GM13977 (cell line): ENCODE results near the gene DBP.

ENCODE experiments used
- DNase-seq: peaks from one replicate; pipeline ENCODE4 v3.0.0; 2012; ENCODE audit warnings: low spot score
- in situ Hi-C: fragments of 300-500 bp; cut with MboI; formaldehyde crosslinking; loops from one replicate; pipeline ENCODE4 v1.12.0; 2022; ENCODE audit warnings: low sequenced_read_pairs, low pct_unique_long_range_greater_than_20kb, mixed read lengths, inconsistent platforms; ENCODE audit not compliant: unreplicated experiment
- TF ChIP-seq, protein P1 (sequence below): IDR thresholded peaks from 2 replicates; pipeline ENCODE4 v1.5.1; 2012; ENCODE audit warnings: mild to moderate bottlenecking, control low read depth; ENCODE audit not compliant: insufficient read depth; ENCODE audit errors: extremely low read depth, missing control alignments

Gene DBP

GRCh38 chr19:48635966-48636858 is 967 bp downstream of the DBP start:
- in situ Hi-C loops = loop anchor here (25.0 kb wide), 1 partner anchor 326 kb away; the partner anchor contains the start of genes BAX and FTL
- TF ChIP-seq, protein P1, sequence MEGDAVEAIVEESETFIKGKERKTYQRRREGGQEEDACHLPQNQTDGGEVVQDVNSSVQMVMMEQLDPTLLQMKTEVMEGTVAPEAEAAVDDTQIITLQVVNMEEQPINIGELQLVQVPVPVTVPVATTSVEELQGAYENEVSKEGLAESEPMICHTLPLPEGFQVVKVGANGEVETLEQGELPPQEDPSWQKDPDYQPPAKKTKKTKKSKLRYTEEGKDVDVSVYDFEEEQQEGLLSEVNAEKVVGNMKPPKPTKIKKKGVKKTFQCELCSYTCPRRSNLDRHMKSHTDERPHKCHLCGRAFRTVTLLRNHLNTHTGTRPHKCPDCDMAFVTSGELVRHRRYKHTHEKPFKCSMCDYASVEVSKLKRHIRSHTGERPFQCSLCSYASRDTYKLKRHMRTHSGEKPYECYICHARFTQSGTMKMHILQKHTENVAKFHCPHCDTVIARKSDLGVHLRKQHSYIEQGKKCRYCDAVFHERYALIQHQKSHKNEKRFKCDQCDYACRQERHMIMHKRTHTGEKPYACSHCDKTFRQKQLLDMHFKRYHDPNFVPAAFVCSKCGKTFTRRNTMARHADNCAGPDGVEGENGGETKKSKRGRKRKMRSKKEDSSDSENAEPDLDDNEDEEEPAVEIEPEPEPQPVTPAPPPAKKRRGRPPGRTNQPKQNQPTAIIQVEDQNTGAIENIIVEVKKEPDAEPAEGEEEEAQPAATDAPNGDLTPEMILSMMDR = no peak
- DNase-seq = no peak

- peak; percentile 93 for DNase-seq
- in situ Hi-C loops = loop anchor here (25.0 kb wide), 1 partner anchor 327 kb away; the partner anchor contains the start of genes BAX and FTL
- TF ChIP-seq, protein P1 = no peak
Observed at GRCh38 chr19:48635263-48635965, 1.8 kb downstream of the DBP start.

DNA sequence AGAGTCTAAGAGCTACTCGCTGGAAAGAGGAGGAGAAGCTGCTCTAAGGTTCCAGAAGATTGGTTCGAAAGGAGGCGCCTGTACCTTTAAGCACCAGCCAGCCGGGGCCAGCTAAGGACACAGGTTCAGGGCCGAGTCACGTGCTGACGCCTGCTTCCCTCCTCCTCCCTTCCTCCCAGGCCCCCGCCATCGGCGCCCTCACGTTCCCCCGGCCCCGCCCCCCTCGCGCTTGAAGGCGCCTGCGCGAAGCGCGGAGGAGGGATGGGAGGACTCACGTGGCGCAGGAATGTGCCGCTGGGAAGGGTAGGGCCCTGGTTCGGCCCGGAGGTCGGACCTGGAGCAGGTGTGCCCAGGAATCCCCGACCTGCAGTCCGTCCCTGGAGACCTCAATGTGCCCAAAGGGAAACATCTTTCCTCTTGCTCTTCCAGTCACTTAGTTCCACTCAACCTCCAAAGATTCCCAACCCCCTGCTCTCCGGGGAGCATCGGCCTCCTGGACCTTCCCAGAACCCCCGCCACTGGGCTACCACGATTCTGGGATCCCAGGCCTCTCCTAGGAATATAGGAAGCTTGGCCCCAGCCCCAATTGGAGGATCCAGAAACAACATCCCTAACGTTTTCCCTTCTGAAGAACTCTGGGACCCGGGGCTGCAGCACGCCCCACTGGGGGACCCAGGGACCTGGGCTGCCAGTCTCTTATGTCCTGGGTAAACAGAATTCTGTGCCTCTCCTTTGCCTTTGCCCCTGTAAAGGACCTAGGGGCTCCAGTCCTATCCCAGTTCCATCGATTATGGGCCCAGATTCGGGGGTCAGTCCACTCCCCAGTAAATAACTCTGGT is 2.5 kb downstream of the DBP start:
- TF ChIP-seq, protein P1 = no peak
- DNase-seq = peak; percentile 89
- in situ Hi-C loops = loop anchor here (25.0 kb wide), 1 partner anchor 328 kb away; the partner anchor contains the start of genes BAX and FTL

- in situ Hi-C loops = loop anchor here (25.0 kb wide), 1 partner anchor 328 kb away; the partner anchor contains the start of genes BAX and FTL
- TF ChIP-seq, protein P1 = no peak
Observed at GRCh38 chr19:48634036-48634342, 3.2 kb downstream of the DBP start.

DNA sequence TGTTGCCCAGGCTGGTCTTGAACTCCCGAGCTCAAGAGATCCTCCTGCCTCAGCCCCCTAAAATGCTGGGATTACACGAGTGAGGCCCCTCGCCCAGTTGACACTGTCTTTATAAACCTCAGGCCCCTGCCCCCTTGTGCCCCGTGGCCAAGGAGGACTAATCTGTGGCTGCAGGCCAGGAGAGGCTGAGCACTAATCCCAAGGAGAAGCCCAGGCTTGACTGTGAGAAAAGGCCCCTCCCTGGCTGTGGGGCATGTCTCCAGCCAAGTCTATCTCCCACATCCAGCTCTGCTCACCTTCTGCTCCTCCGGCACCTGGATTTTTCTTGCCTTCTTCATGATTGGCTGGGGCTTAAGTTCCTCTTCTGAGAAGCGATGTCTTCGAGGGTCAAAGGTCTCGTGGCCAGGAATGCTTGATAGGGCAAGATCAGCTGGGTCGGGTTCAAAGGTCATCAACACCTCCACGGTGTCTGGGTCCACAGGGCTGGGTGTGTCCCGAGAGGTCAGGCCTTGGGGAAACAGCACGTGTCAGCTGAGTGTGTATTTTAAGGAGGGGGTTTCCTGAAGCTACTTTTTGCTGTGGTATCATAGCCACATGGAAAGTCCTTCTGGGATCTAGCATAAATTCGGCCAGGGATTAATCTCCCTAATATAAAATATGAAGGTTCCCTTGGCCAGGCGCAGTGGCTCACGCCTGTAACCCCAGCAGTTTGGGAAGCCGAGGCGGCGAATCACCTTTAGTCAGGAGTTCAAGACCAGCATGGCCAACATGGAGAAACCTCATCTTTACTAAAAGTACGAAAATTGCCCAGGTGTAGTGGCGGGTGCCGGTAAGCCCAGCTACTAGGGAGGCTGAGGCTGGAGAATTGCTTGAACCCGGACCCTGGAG is 3.8 kb downstream of the DBP start:
- TF ChIP-seq, protein P1 = no peak
- in situ Hi-C loops = loop anchor here (25.0 kb wide), 1 partner anchor 329 kb away; the partner anchor contains the start of genes BAX and FTL
- no peak for DNase-seq

More at GRCh38 chr19:48634036-48634342, 3.2 kb downstream of the DBP start:
- no peak for DNase-seq
